Thyroid gland (tissue), 4 donors: ENCODE data around the gene UBE2D2.

ENCODE experiments used
- POLR2A ChIP-seq, 2 donors: fragments of 450-650 bp; IDR thresholded peaks; one replicate each; pipeline ENCODE4 v1.6.1; 2017; ENCODE audit warnings: antibody characterized with exemption in 2 of 2, mild to moderate bottlenecking in 2 of 2, moderate library complexity in 1 of 2
- TF ChIP-seq, protein P1 (sequence below), 6 experiments: fragments of 200-600 bp in 3 of 6; fragments of 450-650 bp in 3 of 6; sonication (generic) in 3 of 6; IDR thresholded peaks; one replicate each; pipeline ENCODE4 v1.5.1; 2016 to 2019; ENCODE audit warnings: antibody characterized with exemption in 6 of 6, mild to moderate bottlenecking in 2 of 6, inconsistent platforms in 1 of 6, moderate library complexity in 1 of 6

DNA sequence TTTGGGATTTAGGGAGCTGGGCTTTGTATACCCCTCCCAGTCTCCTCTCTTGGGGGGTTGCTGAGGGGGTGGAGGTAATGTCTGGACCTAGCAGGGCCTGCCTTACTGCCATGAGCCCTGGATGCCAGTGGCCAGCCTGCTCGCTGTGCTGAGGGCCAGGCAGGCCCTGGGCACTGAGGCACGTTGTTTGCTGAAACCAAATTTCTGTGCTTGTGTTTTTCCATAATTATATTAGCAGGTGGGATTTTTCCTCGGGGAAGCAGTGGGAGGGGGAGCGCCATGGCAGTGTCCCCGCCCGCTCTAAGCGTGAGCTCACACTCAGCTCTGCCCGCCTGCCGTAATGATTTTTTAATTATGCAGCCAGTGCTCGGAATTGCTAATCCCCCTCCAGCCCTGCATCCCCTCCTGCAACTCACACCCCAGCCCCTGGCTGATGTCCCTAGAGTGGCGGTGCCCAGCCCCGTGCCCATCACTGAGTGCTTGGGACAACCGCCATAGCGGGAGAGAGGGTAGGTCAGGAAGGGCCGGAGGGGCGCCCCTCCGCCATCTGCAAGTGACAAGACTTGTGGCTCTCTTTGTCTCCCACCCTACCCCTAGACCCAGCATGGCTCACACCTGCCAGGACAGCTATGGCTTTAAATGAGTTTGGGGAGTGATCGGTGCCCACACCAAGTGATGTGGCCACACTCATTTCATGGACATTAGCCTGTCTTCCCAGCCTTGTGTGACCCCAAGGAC is 108.0 kb downstream of the UBE2D2 start:
- no peak for TF ChIP-seq POLR2A (IDR thresholded peaks at IDR 0.05)
- TF ChIP-seq, protein P1, sequence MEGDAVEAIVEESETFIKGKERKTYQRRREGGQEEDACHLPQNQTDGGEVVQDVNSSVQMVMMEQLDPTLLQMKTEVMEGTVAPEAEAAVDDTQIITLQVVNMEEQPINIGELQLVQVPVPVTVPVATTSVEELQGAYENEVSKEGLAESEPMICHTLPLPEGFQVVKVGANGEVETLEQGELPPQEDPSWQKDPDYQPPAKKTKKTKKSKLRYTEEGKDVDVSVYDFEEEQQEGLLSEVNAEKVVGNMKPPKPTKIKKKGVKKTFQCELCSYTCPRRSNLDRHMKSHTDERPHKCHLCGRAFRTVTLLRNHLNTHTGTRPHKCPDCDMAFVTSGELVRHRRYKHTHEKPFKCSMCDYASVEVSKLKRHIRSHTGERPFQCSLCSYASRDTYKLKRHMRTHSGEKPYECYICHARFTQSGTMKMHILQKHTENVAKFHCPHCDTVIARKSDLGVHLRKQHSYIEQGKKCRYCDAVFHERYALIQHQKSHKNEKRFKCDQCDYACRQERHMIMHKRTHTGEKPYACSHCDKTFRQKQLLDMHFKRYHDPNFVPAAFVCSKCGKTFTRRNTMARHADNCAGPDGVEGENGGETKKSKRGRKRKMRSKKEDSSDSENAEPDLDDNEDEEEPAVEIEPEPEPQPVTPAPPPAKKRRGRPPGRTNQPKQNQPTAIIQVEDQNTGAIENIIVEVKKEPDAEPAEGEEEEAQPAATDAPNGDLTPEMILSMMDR (IDR thresholded peaks at IDR 0.05): no peak
